Sigmoid colon (tissue), 4 donors: ENCODE data around the gene PPA2.

Experiments
- CTCF ChIP-seq, 4 experiments: fragments of 450-650 bp in 3 of 4; fragments of 200-600 bp in 1 of 4; IDR thresholded peaks; one replicate each; pipeline ENCODE4 v1.5.1; 2016 to 2019; ENCODE audit warnings: antibody characterized with exemption in 4 of 4, mild to moderate bottlenecking in 3 of 4, moderate library complexity in 2 of 4
- POLR2AphosphoS5 ChIP-seq, 4 donors: sonication (generic); formaldehyde crosslinking; IDR thresholded peaks; one replicate each; pipeline ENCODE4 v1.6.1; 2017; ENCODE audit warnings: antibody characterized with exemption in 4 of 4

DNA sequence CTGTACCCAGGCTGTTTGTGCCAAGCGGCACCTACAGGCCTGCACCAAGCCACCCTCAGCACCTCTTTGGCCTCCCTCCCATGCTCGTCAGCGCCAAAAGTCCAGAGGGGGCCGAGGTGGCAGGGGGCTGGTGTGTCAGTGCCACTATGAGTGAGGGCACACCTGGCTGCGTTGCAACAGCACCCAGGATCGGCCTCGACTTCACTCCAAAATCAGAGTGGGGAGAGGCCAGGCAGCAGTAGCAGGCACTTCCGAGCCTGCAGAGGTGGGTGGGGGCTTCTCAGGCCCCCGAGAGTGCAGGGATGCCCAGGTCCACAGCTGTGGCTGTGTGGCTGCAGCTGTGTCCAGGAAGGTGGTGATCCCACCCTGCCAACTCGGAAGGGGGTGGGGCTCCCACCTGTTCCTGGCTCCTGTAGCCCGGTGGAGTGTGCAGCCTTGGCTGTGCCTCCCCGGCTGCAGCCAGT, 58.5 kb downstream of the PPA2 start:
- TF ChIP-seq CTCF (IDR thresholded peaks at IDR 0.05): no peak
- TF ChIP-seq POLR2AphosphoS5 (IDR thresholded peaks at IDR 0.05): no peak
